Hematopoietic multipotent progenitor cell treated with erythropoietin and hydrocortisone succinate and interleukin-3 and kit ligand, for 15 days (in vitro differentiated cells): Measurements from ENCODE around the gene HAND2.

Experiments used
- DNase-seq: peaks from one replicate; pipeline ENCODE4 v3.0.0-alpha.2; 2015; ENCODE audit warnings: low spot score

HAND2 gene

GRCh38 chr4:173535957-173536356 is 5.9 kb upstream of the HAND2 start:
- DNase-seq = no peak

- DNase-seq = no peak
Measured at GRCh38 chr4:173535165-173535902, 5.3 kb upstream of the HAND2 start.

- no peak for DNase-seq
Measured at GRCh38 chr4:173534434-173534833, 4.4 kb upstream of the HAND2 start.

- no peak for DNase-seq
Measured at GRCh38 chr4:173532725-173533511, 2.9 kb upstream of the HAND2 start.

GRCh38 chr4:173531086-173531965 is 1.3 kb upstream of the HAND2 start:
- no peak for DNase-seq

- no peak for DNase-seq
Measured at GRCh38 chr4:173530326-173531085, 477 bp upstream of the HAND2 start.

GRCh38 chr4:173528378-173529321 is 1.4 kb downstream of the HAND2 start:
- no peak for DNase-seq

GRCh38 chr4:173527103-173527891 is 2.7 kb downstream of the HAND2 start:
- DNase-seq = no peak

GRCh38 chr4:173526724-173527102 is 3.3 kb downstream of the HAND2 start:
- DNase-seq = no peak

GRCh38 chr4:173526027-173526482 is 4.0 kb downstream of the HAND2 start:
- no peak for DNase-seq

- DNase-seq = no peak
Measured at GRCh38 chr4:173525118-173526011, 4.7 kb downstream of the HAND2 start.

GRCh38 chr4:173524218-173525117 is 5.6 kb downstream of the HAND2 start:
- no peak for DNase-seq

- no peak for DNase-seq
Measured at GRCh38 chr4:173522951-173523395, 7.1 kb downstream of the HAND2 start.

- DNase-seq = no peak
Measured at GRCh38 chr4:173522160-173522950, 7.7 kb downstream of the HAND2 start.

- no peak for DNase-seq
Measured at GRCh38 chr4:173521467-173522159, 8.4 kb downstream of the HAND2 start.

GRCh38 chr4:173520921-173521466 is 9.0 kb downstream of the HAND2 start:
- DNase-seq = no peak
